Hepatic stellate cell (primary cell): ENCODE measurements around the gene SPATA46.

Experiments
- DNase-seq: peaks from one replicate; pipeline ENCODE4 v3.0.0; 2011; ENCODE audit warnings: low spot score

Gene SPATA46

DNA sequence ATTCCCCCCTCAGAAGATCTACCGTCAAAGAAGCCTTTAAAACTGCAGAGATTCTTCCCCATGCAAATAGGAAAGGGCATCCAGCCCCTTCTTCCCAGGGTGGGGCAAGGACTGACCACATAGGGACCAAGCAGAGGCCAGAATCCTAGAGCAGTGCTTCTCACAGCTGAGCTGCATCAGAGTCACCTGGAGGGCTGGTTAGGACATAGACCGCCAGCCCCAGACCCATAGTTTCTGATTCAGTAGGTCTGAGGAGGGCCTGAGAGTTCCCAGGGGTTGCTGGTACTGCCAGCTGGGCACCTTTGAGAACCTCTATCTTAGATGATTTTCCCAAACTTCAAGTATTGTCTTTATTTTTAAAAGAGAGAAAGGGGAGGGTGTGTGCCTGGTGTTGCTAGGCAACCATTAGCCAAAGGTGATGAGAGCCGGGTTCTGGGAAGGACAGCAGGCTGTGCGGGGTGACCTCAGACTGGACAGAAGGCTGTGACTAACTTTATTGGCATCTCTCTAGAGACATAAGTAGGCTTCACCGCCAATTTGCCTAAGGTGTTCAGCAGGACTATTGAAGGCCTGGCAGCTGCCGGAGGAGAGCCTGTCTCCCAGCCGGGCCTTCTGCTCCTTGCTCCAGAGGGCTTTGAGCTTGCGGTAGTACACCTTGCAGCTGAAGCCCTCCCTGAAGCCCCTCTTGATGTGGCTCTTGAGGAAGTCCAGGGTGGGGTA lies 3.0 kb downstream of the SPATA46 start:
- DNase-seq, result no peak

DNA sequence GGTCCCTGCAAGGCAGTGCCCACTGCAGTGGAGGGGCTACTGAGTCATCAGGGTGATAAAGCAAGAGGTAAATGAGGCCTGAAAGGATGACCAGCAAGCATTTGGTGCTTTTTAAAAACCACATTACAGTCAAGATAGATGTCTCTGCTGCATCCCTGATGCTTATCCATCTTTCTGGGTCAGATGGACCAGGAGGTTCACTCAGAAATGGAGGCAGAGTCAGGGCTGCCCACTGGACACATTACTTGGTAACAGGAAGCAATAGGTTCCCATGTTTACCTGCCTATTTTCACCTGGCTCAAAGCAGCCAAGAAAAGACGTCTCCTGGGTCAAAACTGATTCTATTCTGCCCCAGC lies 3.6 kb downstream of the SPATA46 start:
- DNase-seq, result no peak

DNA sequence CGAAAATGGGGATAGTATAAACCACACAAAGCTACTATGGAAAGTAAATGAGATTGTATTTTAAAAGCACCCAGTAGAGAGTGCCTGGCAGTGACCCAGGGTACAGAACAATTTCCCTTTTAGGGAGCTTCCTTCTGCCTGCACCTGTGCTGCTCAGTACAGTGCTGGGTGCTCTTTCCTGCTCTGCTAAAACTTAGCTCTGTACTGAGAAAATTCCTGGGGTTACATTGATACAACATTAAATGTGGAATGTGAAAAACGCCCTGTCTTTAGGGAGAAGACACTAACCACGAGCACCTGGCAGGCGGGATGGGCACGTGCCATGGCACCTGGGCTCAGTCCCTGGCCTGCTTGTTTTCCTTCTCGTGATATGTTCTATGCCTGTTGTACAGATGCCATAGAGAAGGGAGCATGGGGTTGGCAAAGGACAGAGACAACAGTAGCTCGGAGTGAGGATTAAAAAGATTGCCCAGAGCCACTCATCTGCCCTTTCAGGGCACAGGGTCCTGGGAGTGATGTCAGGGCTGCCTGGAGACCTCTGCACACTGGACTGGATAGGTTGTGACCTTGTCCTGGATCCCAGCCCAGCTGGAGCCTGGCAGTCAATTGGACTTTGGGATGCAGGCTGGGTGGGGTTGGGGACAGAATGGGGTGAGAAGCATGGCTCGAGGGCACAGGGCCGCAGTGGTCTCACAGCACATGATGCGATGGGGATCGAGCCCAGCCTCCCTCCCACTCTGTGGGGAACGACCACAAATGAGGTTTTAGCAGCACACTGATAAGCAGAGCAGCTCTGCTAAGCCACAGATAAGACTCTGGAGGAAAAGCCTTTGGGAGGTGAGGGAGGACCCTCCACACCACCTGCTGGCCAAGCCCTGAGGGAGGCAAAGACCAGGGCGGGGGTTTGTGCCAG lies 4.2 kb downstream of the SPATA46 start:
- no peak for DNase-seq

DNA sequence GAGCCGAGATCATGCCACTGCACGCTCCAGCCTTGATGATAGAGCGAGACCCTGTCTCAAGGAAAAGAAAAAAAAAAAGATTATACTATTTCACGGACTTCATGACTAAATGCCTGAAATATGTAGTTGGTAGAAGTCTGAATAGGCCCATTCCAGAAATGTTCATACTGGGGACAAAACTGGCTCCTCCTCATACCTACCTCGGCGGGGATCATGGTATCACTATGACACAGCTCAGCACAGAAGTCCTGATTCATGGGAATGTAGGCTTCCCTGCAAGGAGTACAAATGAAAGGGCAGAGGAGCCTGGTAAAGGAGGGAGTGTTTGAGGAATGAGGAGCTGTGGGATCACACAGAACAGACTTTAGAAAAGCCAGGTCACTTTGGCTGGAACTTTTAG lies 5.0 kb downstream of the SPATA46 start:
- DNase-seq, result peak; percentile 32

DNA sequence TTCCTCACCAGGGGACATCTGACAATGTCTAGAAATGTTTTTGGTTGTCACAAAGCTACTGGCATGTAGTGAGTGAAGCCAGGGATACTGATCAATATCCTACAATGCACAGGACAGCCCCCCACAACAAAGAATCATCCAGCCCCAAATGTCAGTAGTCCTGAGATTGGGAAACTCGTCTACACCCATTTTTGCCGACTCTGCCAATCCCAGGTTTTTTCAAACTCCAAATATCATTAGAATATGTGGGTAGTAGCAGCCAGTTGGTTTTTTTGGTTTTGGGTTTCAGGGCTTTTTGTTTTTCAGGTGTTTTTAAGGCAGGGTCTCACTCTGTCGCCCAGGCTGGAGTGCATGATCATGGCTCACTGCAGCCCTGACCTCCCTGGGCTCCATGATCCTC lies 5.9 kb downstream of the SPATA46 start:
- no peak for DNase-seq

DNA sequence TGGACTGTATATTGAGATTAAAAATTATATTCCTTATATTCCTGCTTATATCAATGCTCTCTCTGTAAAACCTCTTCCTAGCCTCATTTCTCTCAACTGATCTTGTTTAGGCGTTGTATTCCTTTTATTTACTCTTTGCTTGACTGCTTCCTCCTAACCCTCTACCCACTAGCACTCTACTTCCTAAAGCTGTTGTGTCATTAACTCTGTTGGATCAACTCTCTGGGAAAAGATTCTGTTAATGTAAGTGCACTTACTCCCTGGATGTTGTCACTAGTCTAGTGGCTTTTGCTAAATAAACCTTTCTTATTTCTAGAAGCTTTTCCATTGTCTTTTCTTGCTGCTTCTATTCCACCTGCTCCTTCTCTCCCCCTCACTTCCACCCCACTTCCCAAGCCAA lies 6.5 kb downstream of the SPATA46 start:
- no peak for DNase-seq

DNA sequence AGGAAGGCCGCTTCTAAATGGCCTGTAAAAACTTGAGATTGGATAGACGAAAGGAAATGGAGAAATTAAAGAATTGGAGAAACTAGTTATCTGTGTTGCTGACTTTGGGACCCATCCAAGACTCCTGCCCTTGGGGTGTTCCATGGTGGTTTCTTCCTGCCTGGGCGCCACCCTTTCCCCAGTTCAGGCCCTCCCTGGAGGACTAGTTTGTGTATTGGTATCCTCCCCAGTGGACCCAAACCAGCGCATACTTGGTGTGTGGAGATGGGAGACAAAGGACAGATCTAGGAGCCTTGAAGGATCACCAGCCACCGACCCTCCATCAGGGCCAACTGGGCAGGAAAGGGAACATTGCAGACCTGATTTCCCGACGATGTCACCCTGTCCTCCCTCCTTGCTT lies 7.1 kb downstream of the SPATA46 start:
- no peak for DNase-seq

DNA sequence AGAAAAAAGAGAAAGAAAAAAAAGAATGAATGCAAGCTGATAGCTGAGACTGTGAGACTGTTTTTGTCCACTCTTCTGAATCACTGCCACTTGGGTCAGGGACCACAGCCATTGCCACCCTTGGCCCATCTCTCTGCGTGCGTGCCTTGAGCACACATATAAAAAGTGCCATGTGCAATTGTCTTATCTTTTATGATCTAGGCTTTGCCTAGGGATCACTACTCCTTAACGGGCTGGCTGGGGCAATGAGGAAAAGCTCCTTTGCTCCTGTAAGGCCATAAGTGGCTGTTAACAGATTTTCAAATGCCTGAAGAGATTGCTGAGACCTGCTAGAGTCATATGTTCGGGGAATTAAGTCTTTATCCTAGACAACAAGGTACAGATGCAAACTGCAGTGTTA lies 8.2 kb downstream of the SPATA46 start:
- DNase-seq, result no peak

DNA sequence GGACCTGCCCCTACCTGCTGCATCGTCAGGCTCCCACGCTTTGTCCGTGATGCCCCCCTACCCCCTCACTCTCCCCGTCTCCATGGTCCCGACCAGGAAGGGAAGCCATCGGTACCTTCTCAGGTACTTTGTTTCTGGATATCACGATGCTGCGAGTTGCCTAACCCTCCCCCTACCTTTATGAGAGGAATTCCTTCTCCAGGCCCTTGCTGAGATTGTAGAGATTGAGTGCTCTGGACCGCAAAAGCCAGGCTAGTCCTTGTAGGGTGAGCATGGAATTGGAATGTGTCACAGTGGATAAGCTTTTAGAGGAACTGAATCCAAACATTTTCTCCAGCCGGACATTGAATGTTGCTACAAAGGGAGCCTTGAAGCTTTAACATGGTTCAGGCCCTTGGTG lies 8.9 kb downstream of the SPATA46 start:
- no peak for DNase-seq

DNA sequence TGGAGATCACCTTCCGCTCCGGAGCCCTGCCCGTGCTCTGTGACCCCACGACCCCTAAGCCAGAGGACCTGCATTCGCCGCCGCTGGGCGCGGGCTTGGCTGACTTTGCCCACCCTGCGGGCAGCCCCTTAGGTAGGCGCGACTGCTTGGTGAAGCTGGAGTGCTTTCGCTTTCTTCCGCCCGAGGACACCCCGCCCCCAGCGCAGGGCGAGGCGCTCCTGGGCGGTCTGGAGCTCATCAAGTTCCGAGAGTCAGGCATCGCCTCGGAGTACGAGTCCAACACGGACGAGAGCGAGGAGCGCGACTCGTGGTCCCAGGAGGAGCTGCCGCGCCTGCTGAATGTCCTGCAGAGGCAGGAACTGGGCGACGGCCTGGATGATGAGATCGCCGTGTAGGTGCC lies 9.6 kb downstream of the SPATA46 start:
- DNase-seq, result peak; percentile 38

DNA sequence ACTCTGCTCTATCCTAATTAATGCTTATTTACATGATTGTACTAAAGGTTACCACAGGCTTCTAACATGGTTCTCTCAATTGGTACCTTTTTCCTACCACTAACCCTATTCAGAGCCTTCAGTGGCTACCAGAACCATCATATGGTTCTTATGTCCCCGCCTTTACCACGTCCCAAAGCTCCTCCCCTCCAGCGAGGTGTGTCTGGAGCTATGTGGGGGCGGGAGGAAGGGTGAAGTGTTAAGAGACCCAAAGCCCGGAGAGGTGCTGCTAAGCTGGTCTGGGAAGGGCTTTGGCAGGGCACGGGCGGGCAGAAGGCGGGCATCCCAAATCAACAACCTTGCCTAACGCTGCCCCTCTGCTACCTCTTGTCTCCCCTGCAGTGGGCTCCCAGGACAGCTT lies 10.0 kb downstream of the SPATA46 start:
- no peak for DNase-seq

DNA sequence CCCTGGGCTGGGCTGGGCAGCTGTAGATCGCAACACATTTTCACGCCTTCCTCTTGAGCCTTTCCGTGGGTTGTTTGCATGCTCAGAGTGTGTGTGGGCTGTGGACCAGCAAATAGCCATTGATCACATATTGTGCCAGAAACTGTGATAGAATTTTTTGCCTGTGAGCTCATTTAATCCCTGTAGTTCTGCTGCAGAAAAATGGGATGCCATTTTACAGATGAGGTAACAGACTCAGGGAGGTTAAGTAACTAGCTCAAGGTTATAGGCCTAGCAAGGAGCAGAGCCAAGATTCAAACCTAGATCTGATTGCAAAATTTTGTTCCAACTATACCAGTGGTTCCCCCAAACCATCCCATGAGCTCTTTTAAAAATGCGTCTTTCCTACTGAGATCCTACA lies 10.5 kb downstream of the SPATA46 start:
- DNase-seq, result no peak

DNA sequence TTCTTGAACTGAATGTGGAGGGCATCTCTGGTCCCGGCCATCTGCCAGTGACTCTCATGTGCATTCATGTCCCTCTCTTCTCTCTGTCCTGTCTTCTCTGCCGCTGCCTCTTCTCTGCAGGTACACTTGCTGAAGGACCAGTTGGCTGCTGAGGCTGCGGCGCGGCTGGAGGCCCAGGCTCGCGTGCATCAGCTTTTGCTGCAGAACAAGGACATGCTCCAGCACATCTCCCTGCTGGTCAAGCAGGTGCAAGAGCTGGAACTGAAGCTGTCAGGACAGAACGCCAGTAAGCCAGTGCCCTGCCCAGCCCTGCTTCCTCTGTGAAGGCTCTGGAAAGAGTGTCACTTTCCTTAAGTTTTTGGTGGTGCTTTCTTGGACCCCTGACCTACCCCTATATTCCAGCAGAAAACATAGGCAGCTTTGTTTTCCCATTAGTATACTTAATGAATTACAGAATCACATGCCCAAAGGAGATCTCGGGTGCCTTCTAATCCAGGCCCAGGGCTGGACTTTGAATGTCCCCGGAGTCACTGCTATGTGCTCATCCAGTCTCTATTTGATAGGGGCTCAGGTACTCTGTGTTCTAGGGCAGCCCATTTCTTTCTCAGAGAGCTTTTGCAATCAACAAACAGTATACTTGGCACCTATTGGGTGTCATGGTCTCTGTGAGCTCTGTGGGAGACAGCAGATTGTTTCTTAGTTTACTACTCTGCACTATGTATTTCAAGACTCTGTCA lies 11.2 kb downstream of the SPATA46 start:
- no peak for DNase-seq

DNA sequence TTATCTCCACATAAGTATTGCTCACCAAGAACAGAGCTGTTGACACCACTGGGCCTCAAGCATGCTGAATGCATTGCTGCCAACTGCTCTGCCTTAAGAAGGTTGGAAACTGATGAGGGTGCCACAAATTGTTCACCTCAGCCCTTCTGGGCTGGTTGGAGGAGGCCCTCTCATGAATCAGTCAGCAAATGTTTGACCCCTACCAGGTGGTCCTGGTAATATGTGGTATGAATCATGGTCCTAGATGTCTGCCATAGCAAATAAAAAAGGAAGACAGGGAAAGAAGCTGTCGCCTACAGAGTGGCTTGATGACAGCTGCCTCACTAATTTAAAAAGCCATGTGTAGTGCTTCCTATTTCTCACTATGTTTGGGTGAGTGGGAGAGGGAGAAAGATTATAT lies 12.2 kb downstream of the SPATA46 start:
- no peak for DNase-seq

DNA sequence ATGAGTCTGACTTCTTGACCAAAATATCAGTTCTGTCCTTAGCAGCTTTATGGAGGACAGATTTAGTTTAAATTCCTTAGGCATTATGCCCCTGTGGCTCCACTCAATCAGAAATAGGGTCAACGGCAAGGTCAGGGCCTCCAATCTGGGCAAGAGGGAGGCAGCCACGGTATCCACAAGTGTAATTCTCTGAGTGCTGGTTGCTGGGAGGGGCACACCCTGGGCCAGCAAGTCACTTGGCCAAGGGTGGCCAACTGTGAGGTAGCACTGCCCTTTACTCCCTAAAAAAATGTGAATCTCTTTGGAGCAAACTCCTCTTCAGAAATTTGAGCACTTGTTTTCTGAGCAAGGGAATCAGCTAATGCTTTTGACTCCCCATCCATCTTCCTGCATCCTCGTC lies 12.8 kb downstream of the SPATA46 start:
- no peak for DNase-seq

DNA sequence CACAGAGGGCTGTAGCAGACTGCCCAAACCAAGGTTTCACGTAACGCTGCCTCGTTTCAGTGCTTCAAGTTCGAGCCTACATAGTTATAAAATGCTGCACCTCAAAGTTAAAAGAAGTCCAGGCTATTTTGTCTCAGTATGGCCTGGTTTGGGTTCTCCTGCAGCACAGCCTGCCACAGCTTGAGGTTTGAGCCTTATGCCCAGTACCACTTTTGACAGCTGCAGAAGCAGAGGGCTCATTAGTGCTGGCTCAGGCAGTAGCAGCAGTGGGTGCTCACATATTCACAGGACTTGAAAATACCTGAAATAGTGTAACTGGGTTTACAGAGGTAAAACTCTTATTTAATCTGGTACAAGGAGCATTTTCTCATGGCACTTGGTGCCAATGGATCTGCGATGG lies 15.3 kb downstream of the SPATA46 start:
- no peak for DNase-seq

DNA sequence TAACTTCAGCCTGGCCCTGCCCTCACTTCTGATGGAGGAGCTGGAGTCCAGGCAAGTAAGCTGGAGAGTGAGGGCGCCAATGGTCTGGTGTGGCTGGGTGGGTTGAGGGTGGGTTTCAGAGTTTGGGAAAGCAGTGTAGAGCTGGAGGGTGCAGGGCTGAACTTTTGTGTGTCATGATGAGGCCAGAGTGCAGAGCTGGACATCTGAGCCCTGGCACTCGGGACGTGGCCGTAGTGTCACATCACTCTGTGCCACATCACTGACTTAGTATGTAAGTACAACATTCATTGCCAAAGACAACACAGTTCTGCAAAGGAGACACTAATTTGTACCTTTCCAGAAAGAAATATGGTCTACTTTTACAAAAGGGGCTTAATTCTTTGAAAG lies 15.8 kb downstream of the SPATA46 start:
- DNase-seq, result no peak

DNA sequence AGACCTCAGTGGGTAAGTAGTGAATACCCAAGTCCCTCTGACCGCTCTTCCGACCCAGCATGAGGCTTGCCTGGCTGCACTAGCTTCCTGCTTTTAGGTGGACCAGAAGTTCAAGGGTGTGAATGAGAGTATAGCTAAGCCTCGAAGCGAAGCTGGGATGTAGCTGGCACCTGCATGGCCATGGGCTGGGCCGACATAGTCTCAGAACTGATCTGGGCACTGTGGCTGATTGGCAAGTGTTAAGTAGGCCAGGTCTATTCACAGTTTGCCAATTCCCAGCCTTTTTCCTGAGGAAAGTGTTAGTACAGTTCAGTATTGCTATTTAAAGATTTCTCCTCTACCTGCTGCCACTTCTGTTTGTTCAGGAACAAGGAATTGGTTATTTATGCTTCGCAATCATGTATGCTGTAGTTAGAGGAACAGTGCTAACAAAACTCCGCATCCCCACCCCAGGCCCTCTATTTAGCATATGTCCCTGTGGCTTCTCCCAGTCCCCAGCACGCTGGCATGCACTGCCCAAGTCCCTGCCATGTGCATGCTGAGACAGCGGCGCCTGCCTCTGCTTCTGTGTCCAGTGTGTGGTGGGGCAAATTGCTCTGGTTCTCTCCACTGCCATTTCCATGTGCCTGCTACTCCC lies 16.3 kb downstream of the SPATA46 start:
- DNase-seq, result no peak

DNA sequence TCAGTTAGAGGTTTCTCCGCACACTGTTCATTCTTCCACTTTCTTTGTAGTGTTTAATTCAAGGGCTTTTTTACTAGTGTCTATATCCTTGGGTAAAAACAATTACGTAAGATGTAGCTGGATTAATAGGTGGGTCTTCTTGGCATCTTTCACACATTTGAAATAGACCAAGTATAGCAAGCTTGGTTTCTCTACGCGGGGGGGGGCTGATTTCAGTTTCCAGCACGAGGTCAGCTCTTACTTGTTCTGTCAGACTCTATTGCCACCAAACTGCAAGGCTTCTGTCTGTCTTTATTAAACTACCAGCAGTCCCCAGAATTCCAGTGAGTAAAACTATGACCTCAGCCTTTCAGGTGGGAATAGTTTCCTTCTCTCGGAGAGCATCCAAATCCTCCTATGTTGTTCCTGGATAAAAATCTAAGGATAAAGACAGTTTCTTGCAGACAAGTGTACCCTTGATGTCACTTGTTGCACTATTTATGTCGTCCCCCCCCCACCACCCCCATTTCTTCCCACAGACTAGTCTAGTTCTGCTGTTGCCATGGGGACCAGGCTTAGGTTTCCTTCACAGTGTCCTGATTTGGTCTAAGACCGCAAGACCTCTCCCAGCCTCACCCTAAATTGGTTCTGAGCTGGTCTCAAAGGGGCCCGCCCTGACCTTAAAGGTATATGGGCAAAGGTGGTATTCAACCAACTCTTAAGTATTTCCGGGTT lies 17.0 kb downstream of the SPATA46 start:
- no peak for DNase-seq

DNA sequence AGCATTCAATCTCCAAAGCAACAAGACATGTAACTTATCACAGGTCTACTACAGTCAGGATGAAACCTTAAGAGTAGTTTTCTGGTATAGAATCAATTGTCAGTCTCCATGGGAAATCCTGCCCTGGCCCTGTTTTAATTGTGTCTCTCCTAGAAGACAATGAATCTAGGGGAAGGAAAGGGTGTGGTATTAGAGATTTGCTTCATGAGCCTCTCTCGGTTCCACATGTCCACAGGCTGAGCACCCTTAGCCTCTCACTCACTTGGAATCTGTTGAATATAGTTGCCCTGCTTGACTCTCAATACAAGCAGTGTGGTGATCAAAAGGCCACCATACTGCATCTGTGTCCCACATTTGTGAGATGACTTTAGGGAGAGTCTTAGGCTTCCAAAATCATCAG lies 17.7 kb downstream of the SPATA46 start:
- DNase-seq, result no peak

DNA sequence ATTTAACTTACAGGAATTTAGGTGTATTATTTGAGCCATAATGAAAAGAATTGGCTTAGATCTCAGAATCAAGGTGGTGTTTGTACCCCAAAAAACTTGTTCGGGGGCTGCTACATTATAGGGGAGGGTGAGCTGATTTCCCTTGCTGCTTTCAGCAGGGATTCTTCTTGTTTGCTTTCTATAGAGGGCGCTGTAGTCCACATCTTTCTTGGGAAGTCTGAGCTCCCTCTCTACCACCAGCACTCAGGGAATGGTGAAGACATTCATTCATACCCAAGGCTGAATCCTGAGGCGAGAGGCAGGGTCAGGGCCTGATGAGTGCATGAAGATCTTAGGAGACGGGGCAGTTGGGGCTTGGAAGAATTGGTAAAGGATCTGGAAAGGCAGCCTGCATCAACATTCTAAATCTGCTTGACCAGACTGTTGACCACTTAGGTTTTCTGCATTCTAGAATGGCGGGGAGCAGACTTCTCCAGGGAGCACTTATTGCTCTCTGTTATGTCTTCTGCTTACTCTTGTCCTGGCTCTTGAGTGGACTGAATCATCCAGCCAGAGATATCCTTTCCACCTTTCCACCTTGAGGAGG lies 18.9 kb downstream of the SPATA46 start:
- peak; percentile 47 for DNase-seq
